HuH-7.5 (cell line): ENCODE data around the gene PIGQ.

Source experiments
- DNase-seq: peaks from one replicate; pipeline ENCODE4 v3.0.0; 2011; ENCODE audit warnings: low spot score

PIGQ gene

GRCh38 chr16:606656-607307 is 37.0 kb downstream of the PIGQ start:
- DNase-seq, result no peak

GRCh38 chr16:608019-608418 is 38.3 kb downstream of the PIGQ start:
- DNase-seq, result no peak

- no peak for DNase-seq
Measured at GRCh38 chr16:609316-609715, 39.5 kb downstream of the PIGQ start.

GRCh38 chr16:609984-610383 is 40.2 kb downstream of the PIGQ start:
- DNase-seq, result no peak

- peak; percentile 68 for DNase-seq
Measured at GRCh38 chr16:610513-611381, 41.0 kb downstream of the PIGQ start.

- DNase-seq, result no peak
Measured at GRCh38 chr16:615122-615521, 45.4 kb downstream of the PIGQ start.

GRCh38 chr16:616733-617586 is 47.2 kb downstream of the PIGQ start:
- no peak for DNase-seq

- DNase-seq, result no peak
Measured at GRCh38 chr16:617855-618254, 48.1 kb downstream of the PIGQ start.

- no peak for DNase-seq
Measured at GRCh38 chr16:619476-620100, 49.8 kb downstream of the PIGQ start.

GRCh38 chr16:620700-621525 is 51.1 kb downstream of the PIGQ start:
- no peak for DNase-seq

- no peak for DNase-seq
Measured at GRCh38 chr16:621526-622105, 51.8 kb downstream of the PIGQ start.

GRCh38 chr16:622920-623280 is 53.1 kb downstream of the PIGQ start:
- DNase-seq, result no peak

- DNase-seq, result no peak
Measured at GRCh38 chr16:624526-625070, 54.8 kb downstream of the PIGQ start.

GRCh38 chr16:625117-625976 is 55.6 kb downstream of the PIGQ start:
- no peak for DNase-seq

- no peak for DNase-seq
Measured at GRCh38 chr16:625977-626765, 56.4 kb downstream of the PIGQ start.

GRCh38 chr16:626787-627453 is 57.2 kb downstream of the PIGQ start:
- no peak for DNase-seq

- no peak for DNase-seq
Measured at GRCh38 chr16:627454-628239, 57.9 kb downstream of the PIGQ start.
